MM.1S (cell line): ENCODE results near the gene KCNMB2.

Experiments
- DNase-seq: peaks from one replicate; pipeline ENCODE4 v3.0.0-alpha.2; 2015
- H2AFZ ChIP-seq: fragments of 300-600 bp; sonication (generic); 2 replicates; pipeline ENCODE4 v1.6.0; 2016; ENCODE audit warnings: antibody characterized with exemption, low read length
- H3F3A ChIP-seq: fragments of 300-600 bp; sonication (generic); 2 replicates; pipeline ENCODE4 v1.6.1; 2016; ENCODE audit warnings: mild to moderate bottlenecking, antibody characterized with exemption, low read length, moderate library complexity, mixed read lengths; ENCODE audit not compliant: insufficient read depth
- H3K27ac ChIP-seq: fragments of 300-600 bp; sonication (generic); 2 replicates; pipeline ENCODE4 v1.5.1; 2016; ENCODE audit warnings: mild to moderate bottlenecking, low read length
- H3K27me3 ChIP-seq: fragments of 300-600 bp; sonication (generic); replicated peaks from 2 replicates; pipeline ENCODE4 v1.6.0; 2016; ENCODE audit warnings: low read length; ENCODE audit not compliant: insufficient read depth
- H3K36me3 ChIP-seq: fragments of 300-600 bp; sonication (generic); replicated peaks from 2 replicates; pipeline ENCODE4 v1.6.1; 2016; ENCODE audit warnings: mild to moderate bottlenecking, low read length, mixed read lengths; ENCODE audit not compliant: insufficient read depth
- H3K4me1 ChIP-seq: fragments of 300-600 bp; sonication (generic); 2 replicates; pipeline ENCODE4 v1.6.1; 2016; ENCODE audit warnings: low read length, mixed read lengths
- H3K4me2 ChIP-seq: fragments of 300-600 bp; sonication (generic); 2 replicates; pipeline ENCODE4 v1.6.0; 2016; ENCODE audit warnings: low read depth, low read length
- H3K4me3 ChIP-seq: fragments of 300-600 bp; sonication (generic); 2 replicates; pipeline ENCODE4 v1.5.1; 2016; ENCODE audit warnings: low read length, mixed read lengths
- H3K79me2 ChIP-seq: fragments of 300-600 bp; sonication (generic); 2 replicates; pipeline ENCODE4 v1.6.1; 2016; ENCODE audit warnings: mixed run types, low read length, mixed read lengths
- H3K9ac ChIP-seq: fragments of 300-600 bp; sonication (generic); 2 replicates; pipeline ENCODE4 v1.6.1; 2016; ENCODE audit warnings: low read length, mixed read lengths
- H3K9me2 ChIP-seq: fragments of 300-600 bp; sonication (generic); replicated peaks from 2 replicates; pipeline ENCODE4 v1.6.1; 2016; ENCODE audit warnings: mild to moderate bottlenecking, low read length, mixed read lengths; ENCODE audit not compliant: insufficient read depth
- H3K9me3 ChIP-seq: fragments of 300-600 bp; sonication (generic); replicated peaks from 2 replicates; pipeline ENCODE4 v1.6.1; 2016; ENCODE audit warnings: mild to moderate bottlenecking, low read length, mixed read lengths; ENCODE audit not compliant: insufficient read depth
- H4K20me1 ChIP-seq: fragments of 300-600 bp; sonication (generic); 2 replicates; pipeline ENCODE4 v1.6.1; 2016; ENCODE audit warnings: mild to moderate bottlenecking, low read length, moderate library complexity, mixed read lengths; ENCODE audit not compliant: insufficient read depth
- CTCF ChIP-seq: fragments of 300-600 bp; sonication (generic); IDR thresholded peaks from 2 replicates; pipeline ENCODE4 v1.5.1; 2016; ENCODE audit warnings: antibody characterized with exemption, low read length, mixed read lengths
- EZH2 ChIP-seq: fragments of 300-600 bp; sonication (generic); optimal IDR thresholded peaks from 2 replicates; pipeline ENCODE3; 2017; ENCODE audit warnings: low read depth, mild to moderate bottlenecking, antibody characterized with exemption, low read length, mixed read lengths
- EZH2phosphoT487 ChIP-seq: fragments of 300-600 bp; sonication (generic); IDR thresholded peaks from 2 replicates; pipeline ENCODE4 v1.6.1; 2018; ENCODE audit warnings: antibody characterized with exemption, low read length

KCNMB2 gene

GRCh38 chr3:178772746-178773145 is 236.5 kb downstream of the KCNMB2 start:
- DNase-seq = no peak

GRCh38 chr3:178773358-178773757 is 237.1 kb downstream of the KCNMB2 start:
- Histone ChIP-seq H3K9me3 (no peaks in the 10 kb centered on the region), H4K20me1 (no peaks in the 10 kb centered on the region), H2AFZ (no peak overlapping the region), H3F3A (no peaks in the 10 kb centered on the region), H3K27me3 (no peaks in the 10 kb centered on the region), H3K4me1 (peaks cover 5% of the 10 kb centered on the region; the same call in 1 of the 2 replicates), H3K9me2 (no peaks in the 10 kb centered on the region), H3K27ac (no peak overlapping the region), H3K79me2 (no peaks in the 10 kb centered on the region), H3K4me2 (no peak overlapping the region), H3K36me3 (no peaks in the 10 kb centered on the region), H3K4me3 (no peak overlapping the region), H3K9ac (no peak overlapping the region)
- TF ChIP-seq CTCF (no peak), EZH2 (no peak), EZH2phosphoT487 (no peak)
- DNase-seq = no peak

More at GRCh38 chr3:178772746-178773145, 236.5 kb downstream of the KCNMB2 start:
- no peaks in the 10 kb centered on the region for H3K79me2 ChIP-seq
- no peaks in the 10 kb centered on the region for H3K36me3 ChIP-seq
- no peak overlapping the region for H2AFZ ChIP-seq
- no peaks in the 10 kb centered on the region for H3K9me2 ChIP-seq
- H3K4me2 ChIP-seq = no peak overlapping the region
- no peaks in the 10 kb centered on the region for H4K20me1 ChIP-seq
- no peaks in the 10 kb centered on the region for H3K27me3 ChIP-seq
- H3K9ac ChIP-seq = no peak overlapping the region
- no peak overlapping the region for H3K27ac ChIP-seq
- H3K4me1 ChIP-seq = peaks cover 9% of the 10 kb centered on the region; the same call in 1 of the 2 replicates
- no peaks in the 10 kb centered on the region for H3F3A ChIP-seq
- H3K9me3 ChIP-seq = no peaks in the 10 kb centered on the region
- TF ChIP-seq CTCF (no peak), EZH2phosphoT487 (no peak), EZH2 (no peak)
- H3K4me3 ChIP-seq = no peak overlapping the region

- TF ChIP-seq EZH2 (no peak), CTCF (no peak), EZH2phosphoT487 (no peak)
- Histone ChIP-seq H3K79me2 (no peaks in the 10 kb centered on the region), H3K4me2 (no peak overlapping the region), H2AFZ (no peak overlapping the region), H4K20me1 (no peaks in the 10 kb centered on the region), H3K4me1 (no peaks in the 10 kb centered on the region), H3K9me2 (no peaks in the 10 kb centered on the region), H3F3A (no peaks in the 10 kb centered on the region), H3K27me3 (no peaks in the 10 kb centered on the region), H3K9ac (no peak overlapping the region), H3K9me3 (no peaks in the 10 kb centered on the region), H3K27ac (no peak overlapping the region), H3K36me3 (no peaks in the 10 kb centered on the region), H3K4me3 (no peak overlapping the region)
- no peak for DNase-seq
These were observed 241.6 kb downstream of the KCNMB2 start for GRCh38 chr3:178777718-178778411.
